ENCODE measurements around the gene MYO15B. TPM values are rescaled to one million over a fixed set of nuclear protein-coding genes. Genes with fewer than 3 reads are reported as not detected.

The MYO15B gene
- total and polyA plus RNA-seq, 2 of the 4 experiments (the other 2 are of a cell fraction), result 0.18 to 0.65 TPM

DNA sequence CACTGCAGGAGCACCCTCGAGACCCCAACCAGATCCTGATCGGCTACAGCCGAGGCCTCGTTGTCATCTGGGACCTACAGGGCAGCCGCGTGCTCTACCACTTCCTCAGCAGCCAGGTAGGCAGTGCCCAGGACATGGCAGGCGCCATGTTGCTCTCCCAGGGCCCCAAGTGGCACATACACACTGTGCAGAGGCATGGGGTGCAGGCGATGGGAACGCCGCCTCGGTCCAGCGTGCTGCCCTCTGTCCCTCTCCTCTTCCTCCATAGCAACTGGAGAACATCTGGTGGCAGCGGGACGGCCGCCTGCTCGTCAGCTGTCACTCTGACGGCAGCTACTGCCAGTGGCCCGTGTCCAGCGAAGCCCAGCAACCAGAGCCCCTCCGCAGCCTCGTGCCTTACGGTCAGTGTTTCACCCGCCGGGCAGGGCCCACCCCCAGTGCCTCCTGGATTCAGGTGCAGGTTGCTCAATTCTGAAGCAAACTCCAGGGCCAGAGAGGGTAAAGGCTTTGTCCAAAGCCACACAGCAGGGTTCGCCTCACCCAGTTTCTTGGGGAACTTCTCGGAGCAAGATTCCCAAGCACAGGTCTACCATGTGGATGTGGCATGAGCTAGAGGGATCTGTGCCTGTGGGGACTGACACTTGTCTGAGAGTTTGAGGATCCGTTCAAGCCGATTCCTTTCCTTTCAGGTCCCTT, 24.4 kb upstream of the MYO15B start:
- no peak overlapping the region for H2BK15ac ChIP-seq (ENCODE audit: low read depth, low read length)
- no peak overlapping the region for H3K18ac ChIP-seq (ENCODE audit: low read depth, low read length)
- WGBS, 2 experiments (ENCODE audit: extremely low coverage in 2 of 2, insufficient read length in 1 of 2), result 72% methylated on average over 23 of the region's 28 CpGs; no CpG with 5 or more reads in 1 of the 2 experiments
- H2BK5ac ChIP-seq (ENCODE audit: low read depth, low read length, poor library complexity, severe bottlenecking), result no peak overlapping the region
- CTCF ChIA-PET, result no interaction called here
- in situ Hi-C loops (cut with MboI; ENCODE audit: low sequenced_read_pairs), result no loop called here
- POLR2A ChIA-PET (ENCODE audit: unreplicated experiment), result no interaction called here
- no peaks in the 10 kb centered on the region for H3K9me1 ChIP-seq (ENCODE audit: insufficient read depth, low read length)
- H2BK20ac ChIP-seq (ENCODE audit: low read depth, low read length), result no peak overlapping the region
- intact Hi-C loops (cut with micrococcal nuclease), result no loop called here
- no peak overlapping the region for H3K27ac ChIP-seq (ENCODE audit: insufficient read depth, low read length)
- H3K23ac ChIP-seq (ENCODE audit: low read depth, low read length), result no peak overlapping the region
- no peak overlapping the region for H3K4me3 ChIP-seq (ENCODE audit: insufficient read depth, low read depth, low read length)
- no peak overlapping the region for H3K4me2 ChIP-seq (ENCODE audit: low read depth, low read length)
- H4K8ac ChIP-seq (ENCODE audit: low read depth in 2 of 2, low read length in 2 of 2), result no peak overlapping the region
- TF ChIP-seq RAD21 (IDR thresholded peaks at IDR 0.05; ENCODE audit: low read length) (no peak), MAFK (IDR thresholded peaks at IDR 0.05; ENCODE audit: low read depth, low read length) (no peak), FOS (IDR thresholded peaks at IDR 0.05; ENCODE audit: low read depth, low read length) (no peak), RCOR1 (IDR thresholded peaks at IDR 0.05; ENCODE audit: insufficient replicate concordance, low read length) (no peak), CEBPB (IDR thresholded peaks at IDR 0.05; ENCODE audit: low read depth, low read length) (no peak)
- TF ChIP-seq, protein P1, sequence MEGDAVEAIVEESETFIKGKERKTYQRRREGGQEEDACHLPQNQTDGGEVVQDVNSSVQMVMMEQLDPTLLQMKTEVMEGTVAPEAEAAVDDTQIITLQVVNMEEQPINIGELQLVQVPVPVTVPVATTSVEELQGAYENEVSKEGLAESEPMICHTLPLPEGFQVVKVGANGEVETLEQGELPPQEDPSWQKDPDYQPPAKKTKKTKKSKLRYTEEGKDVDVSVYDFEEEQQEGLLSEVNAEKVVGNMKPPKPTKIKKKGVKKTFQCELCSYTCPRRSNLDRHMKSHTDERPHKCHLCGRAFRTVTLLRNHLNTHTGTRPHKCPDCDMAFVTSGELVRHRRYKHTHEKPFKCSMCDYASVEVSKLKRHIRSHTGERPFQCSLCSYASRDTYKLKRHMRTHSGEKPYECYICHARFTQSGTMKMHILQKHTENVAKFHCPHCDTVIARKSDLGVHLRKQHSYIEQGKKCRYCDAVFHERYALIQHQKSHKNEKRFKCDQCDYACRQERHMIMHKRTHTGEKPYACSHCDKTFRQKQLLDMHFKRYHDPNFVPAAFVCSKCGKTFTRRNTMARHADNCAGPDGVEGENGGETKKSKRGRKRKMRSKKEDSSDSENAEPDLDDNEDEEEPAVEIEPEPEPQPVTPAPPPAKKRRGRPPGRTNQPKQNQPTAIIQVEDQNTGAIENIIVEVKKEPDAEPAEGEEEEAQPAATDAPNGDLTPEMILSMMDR (conservative IDR thresholded peaks at IDR 0.05; ENCODE audit: low read depth, low read length), result no peak
- no peaks in the 10 kb centered on the region for H3K79me1 ChIP-seq (ENCODE audit: low read depth in 1 of 2, low read length in 2 of 2)
- H2BK120ac ChIP-seq (ENCODE audit: low read depth, low read length), result no peak overlapping the region
- no peak overlapping the region for H3K9ac ChIP-seq (ENCODE audit: low read depth, low read length)
- peaks cover 1% of the 10 kb centered on the region; the same call in 1 of the 2 replicates for H3K4me1 ChIP-seq (ENCODE audit: control insufficient read depth, insufficient read depth, low read length)
- H3K27me3 ChIP-seq (ENCODE audit: control insufficient read depth, insufficient read depth, low read length), result peaks cover 30% of the 10 kb centered on the region
- no peak for ATAC-seq (ENCODE audit: low read depth)
- BruUV-seq (replicated peaks), result no TSS peak
- H2AFZ ChIP-seq (replicated peaks; ENCODE audit: low read length, poor library complexity), result peak overlapping the region; percentile 51
- H3K9me3 ChIP-seq (ENCODE audit: control insufficient read depth, insufficient read depth, low read length), result no peaks in the 10 kb centered on the region
- dilution Hi-C loops (cut with HindIII; ENCODE audit: low sequenced_read_pairs, unreplicated experiment), result no loop called here
- H4K5ac ChIP-seq (ENCODE audit: low read depth, low read length), result no peak overlapping the region
- H3K56ac ChIP-seq (ENCODE audit: extremely low read depth, insufficient read depth, low read length), result no peak overlapping the region
- no peak overlapping the region for H2AK5ac ChIP-seq (ENCODE audit: low read depth, low read length)
- no peaks in the 10 kb centered on the region for H4K20me1 ChIP-seq (ENCODE audit: insufficient read depth, low read length)
- H4K91ac ChIP-seq (ENCODE audit: insufficient read depth, low read depth, low read length), result no peak overlapping the region
- no peak overlapping the region for H3K4ac ChIP-seq (ENCODE audit: low read depth, low read length)
- no peaks in the 10 kb centered on the region for H3K36me3 ChIP-seq (ENCODE audit: control insufficient read depth, insufficient read depth, low read length)
- H2AK9ac ChIP-seq (replicated peaks; ENCODE audit: low read depth, low read length, poor library complexity), result no peak overlapping the region
- no peak overlapping the region for H3K14ac ChIP-seq (replicated peaks; ENCODE audit: low read depth, low read length)
- DNase-seq, result no peak

All from IMR-90 (cell line).